Measurements from ENCODE around the gene SCRN2.

The SCRN2 gene

GRCh38 chr17:47819475-47819874 lies 21.6 kb downstream of the SCRN2 start:
- DNase-seq: no peak

- no peak for DNase-seq
Measured at GRCh38 chr17:47818002-47818695, 22.9 kb downstream of the SCRN2 start.

- DNase-seq: no peak
Measured at GRCh38 chr17:47816947-47817346, 24.1 kb downstream of the SCRN2 start.

- no peak for DNase-seq
Measured at GRCh38 chr17:47816111-47816735, 24.9 kb downstream of the SCRN2 start.

GRCh38 chr17:47815106-47815918 lies 25.8 kb downstream of the SCRN2 start:
- DNase-seq: no peak

GRCh38 chr17:47813512-47814031 lies 27.5 kb downstream of the SCRN2 start:
- DNase-seq: no peak

GRCh38 chr17:47813077-47813476 lies 28.0 kb downstream of the SCRN2 start:
- DNase-seq: no peak

- no peak for DNase-seq
Measured at GRCh38 chr17:47812146-47812920, 28.7 kb downstream of the SCRN2 start.

- DNase-seq: no peak
Measured at GRCh38 chr17:47811709-47812108, 29.4 kb downstream of the SCRN2 start.

- DNase-seq: no peak
Measured at GRCh38 chr17:47810901-47811635, 30.0 kb downstream of the SCRN2 start.

- DNase-seq: no peak
Measured at GRCh38 chr17:47810200-47810821, 30.8 kb downstream of the SCRN2 start.

GRCh38 chr17:47808830-47809480 lies 32.1 kb downstream of the SCRN2 start:
- no peak for DNase-seq

GRCh38 chr17:47808036-47808829 lies 32.8 kb downstream of the SCRN2 start:
- no peak for DNase-seq

- DNase-seq: no peak
Measured at GRCh38 chr17:47807421-47807820, 33.7 kb downstream of the SCRN2 start.

GRCh38 chr17:47806913-47807255 lies 34.2 kb downstream of the SCRN2 start:
- DNase-seq: no peak

- DNase-seq: no peak
Measured at GRCh38 chr17:47806026-47806912, 34.8 kb downstream of the SCRN2 start.

- DNase-seq: no peak
Measured at GRCh38 chr17:47804461-47804860, 36.6 kb downstream of the SCRN2 start.

- DNase-seq: no peak
Measured at GRCh38 chr17:47803751-47804150, 37.3 kb downstream of the SCRN2 start.

- no peak for DNase-seq
Measured at GRCh38 chr17:47803201-47803600, 37.9 kb downstream of the SCRN2 start.

All from stimulated activated CD4-positive, alpha-beta T cell treated with anti-CD3 and anti-CD28 coated beads, Interleukin-12 subunit alpha, Interleukin-12 subunit beta, amount 100 ng/mL, for 4 hours (primary cell).